Mesendoderm (in vitro differentiated cells): ENCODE data around the gene ADISSP.

Source experiments
- DNase-seq: peaks from one replicate; pipeline ENCODE4 v3.0.0; 2013
- H2AK5ac ChIP-seq: 2 replicates; pipeline ENCODE4 v1.6.1; 2013; ENCODE audit warnings: low read length, inconsistent platforms
- H2BK120ac ChIP-seq: 2 replicates; pipeline ENCODE4 v1.6.1; 2013; ENCODE audit warnings: low read depth, mild to moderate bottlenecking, low read length, moderate library complexity, mixed read lengths
- H2BK15ac ChIP-seq: replicated peaks from 2 replicates; pipeline ENCODE4 v1.6.1; 2013; ENCODE audit warnings: low read depth, mild to moderate bottlenecking, moderate library complexity
- H2BK5ac ChIP-seq: 2 replicates; pipeline ENCODE4 v1.6.1; 2013; ENCODE audit warnings: low read length, inconsistent platforms
- H3K18ac ChIP-seq: 2 replicates; pipeline ENCODE4 v1.6.1; 2013; ENCODE audit warnings: mild to moderate bottlenecking, low read length, mixed read lengths
- H3K23ac ChIP-seq: one replicate; pipeline ENCODE4 v1.6.1; 2013; ENCODE audit warnings: low read length
- H3K27ac ChIP-seq: 2 replicates; pipeline ENCODE4 v1.5.1; 2013; ENCODE audit warnings: low read depth, mild to moderate bottlenecking, inconsistent platforms, low read length, moderate library complexity
- H3K27me3 ChIP-seq: 2 replicates; pipeline ENCODE4 v1.6.1; 2013; ENCODE audit warnings: low read length, control low read depth, mild to moderate bottlenecking, inconsistent platforms; ENCODE audit not compliant: insufficient read depth, poor library complexity
- H3K36me3 ChIP-seq: 2 replicates; pipeline ENCODE4 v1.6.1; 2013; ENCODE audit warnings: low read length, inconsistent platforms; ENCODE audit not compliant: control insufficient read depth, insufficient read depth
- H3K4ac ChIP-seq: one replicate; pipeline ENCODE4 v1.6.1; 2013; ENCODE audit warnings: low read depth, mild to moderate bottlenecking, low read length, moderate library complexity
- H3K4me1 ChIP-seq: 2 replicates; pipeline ENCODE4 v1.6.1; 2013; ENCODE audit warnings: low read depth, low read length, inconsistent platforms; ENCODE audit not compliant: control insufficient read depth
- H3K4me2 ChIP-seq: 2 replicates; pipeline ENCODE4 v1.6.1; 2013; ENCODE audit warnings: low read length
- H3K4me3 ChIP-seq: 2 replicates; pipeline ENCODE4 v1.5.1; 2013; ENCODE audit warnings: mild to moderate bottlenecking, low read length
- H3K56ac ChIP-seq: one replicate; pipeline ENCODE4 v1.6.1; 2013; ENCODE audit warnings: low read length
- H3K79me1 ChIP-seq: 2 replicates; pipeline ENCODE4 v1.6.1; 2013; ENCODE audit warnings: low read length, inconsistent platforms
- H3K79me2 ChIP-seq: 2 replicates; pipeline ENCODE4 v1.6.1; 2013; ENCODE audit warnings: mild to moderate bottlenecking, low read length; ENCODE audit not compliant: control insufficient read depth, insufficient read depth
- H3K9ac ChIP-seq: 2 replicates; pipeline ENCODE4 v1.6.1; 2013; ENCODE audit warnings: low read length, inconsistent platforms
- H4K5ac ChIP-seq: one replicate; pipeline ENCODE4 v1.6.1; 2013; ENCODE audit warnings: low read length
- H4K8ac ChIP-seq: one replicate; pipeline ENCODE4 v1.6.1; 2013; ENCODE audit warnings: low read depth, mild to moderate bottlenecking, control low read depth, low read length, moderate library complexity
- WGBS: extraction: QIAGEN DNeasy Blood & Tissue Kit; methylation state at CpG from one replicate; pipeline ENCODE4 v1.1.7; 2013; ENCODE audit warnings: low lambda C conversion rate, missing lambda C conversion rate; ENCODE audit not compliant: insufficient coverage; ENCODE audit errors: extremely low coverage; 5-methylcytosine and 5-hydroxymethylcytosine counted together

The ADISSP gene

DNA sequence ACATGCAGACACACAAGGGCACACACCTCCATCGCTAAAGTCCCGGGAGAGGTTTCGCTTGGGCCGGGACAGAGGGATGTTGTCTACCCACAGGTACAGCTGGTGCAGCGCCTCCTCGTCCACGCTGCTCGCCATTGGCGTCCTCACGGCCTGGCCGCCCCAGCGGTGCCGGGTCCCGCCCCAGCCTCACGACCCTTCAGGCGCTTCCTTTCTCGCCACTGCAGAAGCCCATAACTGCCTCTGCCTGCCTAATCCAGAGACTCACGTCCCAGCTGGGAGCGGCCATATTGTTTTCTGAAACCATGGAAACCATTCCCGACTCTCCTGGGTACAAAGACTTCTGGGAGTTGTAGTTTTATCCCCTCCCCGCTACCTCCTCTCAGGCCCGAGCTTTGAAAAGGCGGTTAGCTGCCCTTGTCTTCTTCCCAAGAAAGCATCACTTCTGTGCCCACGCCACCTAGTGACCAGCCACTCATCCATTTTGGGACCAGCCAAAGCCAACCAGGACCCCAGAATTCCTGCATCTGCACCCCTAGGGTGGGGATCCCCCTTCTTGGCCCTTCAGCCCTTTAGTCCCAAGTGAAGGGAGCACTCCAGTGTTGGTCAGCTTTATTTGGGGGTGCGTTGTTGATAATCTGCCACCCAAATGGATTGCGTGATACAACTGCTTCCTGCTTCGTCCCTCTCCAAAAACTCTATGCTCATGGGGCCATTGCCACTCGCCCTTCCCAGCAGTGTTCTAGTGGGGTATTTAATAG is 13.8 kb upstream of the ADISSP start, which contains the start of gene SPEF1:
SPEF1 (minus strand) TSS at position 296 of the 758 bp plus-strand sequence; CDS start at position 135, 161 bp downstream.
- Histone ChIP-seq H2AK5ac (no peak within 1 kb of the TSS), H2BK15ac (no peak within 1 kb of the TSS), H3K4ac (no peak within 1 kb of the TSS), H4K8ac (no peak within 1 kb of the TSS), H3K56ac (peak within 1 kb of the TSS; percentile 17), H3K79me2 (peaks cover 7% of the 10 kb centered on the region), H3K4me3 (no peak within 1 kb of the TSS), H3K18ac (no peak within 1 kb of the TSS), H3K27ac (no peak within 1 kb of the TSS), H2BK120ac (no peak within 1 kb of the TSS), H3K23ac (no peak within 1 kb of the TSS), H3K27me3 (peaks cover 8% of the 10 kb centered on the region), H3K9ac (peak within 1 kb of the TSS; percentile 16), H3K79me1 (peaks cover 18% of the 10 kb centered on the region), H3K36me3 (peaks cover 3% of the 10 kb centered on the region), H3K4me2 (peak within 1 kb of the TSS; percentile 22), H2BK5ac (no peak within 1 kb of the TSS), H4K5ac (no peak within 1 kb of the TSS), H3K4me1 (no peaks in the 10 kb centered on the region)
- peak; percentile 99 for DNase-seq
- WGBS, result no CpG with 5 or more reads among the region's 28 CpGs

GRCh38 chr20:3778976-3779375 is 11.4 kb upstream of the ADISSP start:
- Histone ChIP-seq H2BK120ac (no peak overlapping the region), H3K4me1 (no peaks in the 10 kb centered on the region), H3K36me3 (no peaks in the 10 kb centered on the region), H3K27ac (no peak overlapping the region), H3K56ac (no peak overlapping the region), H3K23ac (no peak overlapping the region), H2BK5ac (no peak overlapping the region), H3K79me1 (peaks cover 3% of the 10 kb centered on the region), H2AK5ac (no peak overlapping the region), H3K4ac (no peak overlapping the region), H3K9ac (no peak overlapping the region), H3K4me2 (no peak overlapping the region), H4K8ac (no peak overlapping the region), H3K79me2 (no peaks in the 10 kb centered on the region), H2BK15ac (no peak overlapping the region), H3K27me3 (peaks cover 8% of the 10 kb centered on the region), H4K5ac (no peak overlapping the region), H3K4me3 (no peak overlapping the region), H3K18ac (no peak overlapping the region)
- WGBS, result no CpG with 5 or more reads among the region's 18 CpGs
- DNase-seq, result no peak

DNA sequence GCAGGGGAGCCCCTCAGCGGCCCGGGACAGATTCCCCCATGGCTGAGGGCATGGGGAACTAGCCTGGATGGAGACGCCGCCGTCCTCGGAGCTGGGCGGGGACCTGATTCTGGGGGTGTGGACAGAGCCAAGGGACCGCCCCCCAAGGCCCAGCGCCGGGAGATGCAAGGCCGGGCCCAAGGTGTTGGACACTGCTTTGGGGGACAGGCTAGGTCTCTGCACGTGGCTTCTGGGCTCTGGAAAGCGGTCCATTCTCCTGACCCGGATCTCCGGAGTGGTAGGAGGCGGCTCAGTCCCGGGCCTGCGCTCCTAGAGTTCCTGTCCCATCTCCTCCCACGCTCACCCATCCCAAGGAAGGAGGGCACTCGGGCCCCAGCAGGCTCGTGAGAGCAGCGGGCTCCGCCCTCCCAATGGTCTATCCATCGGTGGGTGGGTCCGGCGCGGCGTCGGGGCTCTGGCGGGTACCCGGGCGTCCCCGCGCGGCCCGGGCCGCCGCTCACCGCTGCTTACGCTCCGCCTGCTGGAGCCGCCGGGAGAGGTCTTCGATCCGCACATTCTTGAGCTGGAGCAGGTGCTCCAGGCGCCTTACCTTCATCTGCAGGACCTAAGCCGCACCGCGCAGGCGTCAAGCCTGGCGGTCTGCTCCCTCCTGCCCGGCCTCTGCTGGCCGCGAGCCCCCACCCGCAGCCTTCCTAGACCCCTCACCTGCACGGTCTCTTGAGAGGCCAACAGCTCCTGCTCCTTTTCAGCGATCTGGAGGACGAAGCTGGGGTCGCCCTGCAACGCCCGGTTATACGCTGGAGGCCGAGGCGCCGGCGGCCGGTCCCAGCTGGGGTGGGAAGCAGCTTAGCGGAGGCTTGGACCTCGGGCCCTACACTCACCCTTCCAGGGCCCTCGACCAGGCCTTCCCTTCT is 10.4 kb upstream of the ADISSP start:
- Histone ChIP-seq H3K9ac (peak overlapping the region; percentile 58), H3K79me1 (no peaks in the 10 kb centered on the region), H3K36me3 (no peaks in the 10 kb centered on the region), H2BK5ac (no peak overlapping the region), H3K4ac (no peak overlapping the region), H2BK120ac (no peak overlapping the region), H3K4me1 (no peaks in the 10 kb centered on the region), H4K8ac (no peak overlapping the region), H2BK15ac (no peak overlapping the region), H3K23ac (no peak overlapping the region), H3K18ac (no peak overlapping the region), H3K4me3 (peak overlapping the region; percentile 35), H3K4me2 (peak overlapping the region; percentile 87), H2AK5ac (no peak overlapping the region), H3K27ac (no peak overlapping the region), H3K79me2 (no peaks in the 10 kb centered on the region), H4K5ac (no peak overlapping the region), H3K56ac (peak overlapping the region; percentile 81), H3K27me3 (peaks cover 8% of the 10 kb centered on the region)
- no CpG with 5 or more reads among the region's 70 CpGs for WGBS
- DNase-seq, result peak; percentile 74

- Histone ChIP-seq H3K4me2 (peak overlapping the region; percentile 87), H4K5ac (no peak overlapping the region), H4K8ac (no peak overlapping the region), H3K18ac (no peak overlapping the region), H2BK120ac (no peak overlapping the region), H3K23ac (no peak overlapping the region), H3K9ac (peak overlapping the region; percentile 58), H3K4me1 (no peaks in the 10 kb centered on the region), H2BK5ac (no peak overlapping the region), H3K4ac (no peak overlapping the region), H3K79me1 (no peaks in the 10 kb centered on the region), H2BK15ac (no peak overlapping the region), H3K27ac (no peak overlapping the region), H3K79me2 (no peaks in the 10 kb centered on the region), H3K4me3 (peak overlapping the region; percentile 35), H3K56ac (peak overlapping the region; percentile 81), H3K27me3 (peaks cover 8% of the 10 kb centered on the region), H3K36me3 (no peaks in the 10 kb centered on the region), H2AK5ac (no peak overlapping the region)
- no peak for DNase-seq
- no CpG with 5 or more reads among the region's 16 CpGs for WGBS
Measured at GRCh38 chr20:3777381-3777715, 9.8 kb upstream of the ADISSP start.

DNA sequence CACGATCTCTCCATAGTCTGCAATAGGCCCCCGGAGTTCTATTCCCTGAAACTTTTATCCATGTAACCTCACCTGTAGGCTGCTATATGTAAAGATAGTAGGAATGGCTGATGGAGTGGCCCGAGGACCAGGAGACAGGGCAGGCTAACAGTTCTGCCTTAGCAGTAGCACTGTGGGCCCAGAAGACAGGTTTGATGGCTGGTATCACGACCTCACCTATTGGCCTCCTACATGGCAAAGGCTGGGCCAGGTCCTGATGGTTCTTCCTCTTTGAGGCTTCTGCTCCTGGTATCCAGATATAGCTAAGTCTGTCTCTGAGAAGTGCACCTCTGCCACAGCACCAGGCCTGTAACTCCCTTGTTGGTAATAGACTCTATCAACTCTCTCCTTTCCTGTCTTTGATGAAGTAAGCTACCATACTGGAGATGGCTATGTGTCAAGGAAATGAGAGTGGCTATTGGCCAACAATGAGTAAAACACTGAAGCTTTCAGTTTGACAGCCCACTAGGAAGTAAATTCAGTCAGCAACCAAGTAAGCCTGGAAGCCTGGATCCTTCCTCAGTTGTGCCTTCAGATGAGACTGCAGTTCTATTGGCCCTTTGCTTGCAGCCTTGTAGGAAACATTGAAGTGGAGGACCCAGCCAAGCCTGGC is 8.0 kb upstream of the ADISSP start:
- H3K27ac ChIP-seq, result no peak overlapping the region
- peaks cover 8% of the 10 kb centered on the region for H3K27me3 ChIP-seq
- H2BK120ac ChIP-seq, result no peak overlapping the region

More for the DNA sequence above, 8.0 kb upstream of the ADISSP start:
- Histone ChIP-seq H3K36me3 (no peaks in the 10 kb centered on the region), H3K4me1 (no peaks in the 10 kb centered on the region), H3K4me2 (no peak overlapping the region), H3K23ac (no peak overlapping the region), H2BK15ac (no peak overlapping the region), H3K79me2 (no peaks in the 10 kb centered on the region), H3K79me1 (no peaks in the 10 kb centered on the region), H3K4me3 (no peak overlapping the region), H3K56ac (no peak overlapping the region), H3K18ac (no peak overlapping the region), H4K5ac (no peak overlapping the region), H2BK5ac (no peak overlapping the region), H3K4ac (no peak overlapping the region), H2AK5ac (no peak overlapping the region), H3K9ac (no peak overlapping the region), H4K8ac (no peak overlapping the region)
- no CpG with 5 or more reads among the region's 4 CpGs for WGBS
- DNase-seq, result no peak
